ENCODE measurements around the gene TREML2.

Gene TREML2

DNA sequence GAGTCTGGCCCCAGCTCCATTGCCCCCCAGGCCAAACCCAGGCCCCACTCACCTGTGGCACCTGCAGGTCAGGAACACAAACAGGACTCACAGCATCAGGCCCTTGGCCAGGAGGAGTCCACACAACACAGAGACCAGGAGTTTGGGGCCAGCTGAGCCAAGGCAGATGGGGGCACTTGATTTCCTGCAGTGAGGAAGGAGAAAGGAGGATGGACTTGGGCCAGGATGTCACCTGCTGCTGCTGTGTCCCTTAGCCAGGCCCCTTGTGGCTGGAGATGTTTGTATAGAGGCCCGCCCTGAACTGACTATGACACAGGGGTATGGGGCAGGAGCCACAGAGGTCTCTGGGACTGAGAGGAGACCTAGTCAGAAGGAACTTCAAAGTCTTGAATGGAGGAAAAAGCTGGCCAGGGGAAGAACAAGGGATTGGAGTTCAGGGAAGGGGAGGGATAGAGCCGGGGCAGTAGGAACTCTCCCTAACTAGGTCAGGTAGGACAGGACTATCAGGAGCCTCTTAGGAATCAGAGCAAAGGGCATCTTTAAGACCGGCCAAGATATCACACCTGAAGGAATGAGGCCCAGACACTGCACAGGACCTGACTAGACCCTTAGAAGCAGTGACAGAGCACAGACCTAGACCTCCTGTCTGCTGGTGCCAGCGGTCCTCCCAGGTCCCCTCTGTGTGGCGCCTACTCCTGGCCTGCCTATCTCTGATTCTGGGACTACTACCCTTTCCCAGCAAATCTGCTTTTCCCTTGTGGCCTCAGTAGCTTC is 8.8 kb upstream of the TREML2 start:
- H3K27me3 ChIP-seq (ENCODE audit: control insufficient read depth in 2 of 2, insufficient read depth in 2 of 2, low read length in 2 of 2) = peaks cover 0 to 2% of the 10 kb centered on the region in 2 donors
- no peak overlapping the region for H3K9ac ChIP-seq (ENCODE audit: low read depth in 1 of 2, low read length in 2 of 2)
- no peak overlapping the region for H3K4me3 ChIP-seq (ENCODE audit: low read length in 2 of 2)
- H3K9me3 ChIP-seq (ENCODE audit: control insufficient read depth in 2 of 2, low read length in 2 of 2) = peaks cover 0 to under 1% of the 10 kb centered on the region in 2 donors
- no peaks in the 10 kb centered on the region for H3K4me1 ChIP-seq (ENCODE audit: control insufficient read depth in 2 of 2, insufficient read depth in 2 of 2, low read length in 2 of 2)
- H3K27ac ChIP-seq (ENCODE audit: low read depth in 2 of 2, low read length in 2 of 2) = no peak overlapping the region
- no peaks in the 10 kb centered on the region for H3K36me3 ChIP-seq (ENCODE audit: control insufficient read depth in 2 of 2, insufficient read depth in 2 of 2, low read length in 2 of 2)

DNA sequence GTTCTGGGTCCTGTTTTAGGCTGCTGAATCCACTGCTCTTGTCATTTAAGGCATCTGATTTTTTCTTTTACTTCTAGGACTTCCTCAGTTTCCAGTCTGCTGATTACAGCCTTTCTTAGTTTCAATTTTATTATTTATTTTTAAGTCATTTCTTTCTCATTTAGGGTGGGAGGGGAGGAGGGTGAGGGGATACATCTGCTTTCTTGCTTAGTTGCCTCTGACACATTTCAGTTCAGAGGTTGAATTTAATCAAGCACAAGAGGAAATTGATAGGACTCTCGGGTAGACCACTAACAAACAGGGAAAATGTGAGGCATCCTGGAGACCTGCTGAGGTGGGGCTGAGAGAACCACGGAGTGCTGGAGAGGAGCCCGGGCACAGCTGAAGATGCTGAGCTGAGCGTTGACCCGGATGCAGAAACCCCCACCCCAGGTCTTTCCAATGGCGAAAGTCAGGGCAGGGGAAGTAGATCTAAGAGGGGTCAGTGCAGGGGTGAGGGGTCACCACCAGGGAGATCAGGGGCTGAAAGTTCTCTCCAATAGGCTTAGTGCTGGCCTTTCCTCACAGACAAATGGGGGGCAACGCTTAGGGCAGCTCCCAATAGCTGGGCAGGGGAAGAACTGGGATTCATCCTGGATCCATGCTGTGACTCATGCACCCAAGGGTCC is 7.6 kb upstream of the TREML2 start:
- Histone ChIP-seq H3K4me3 (ENCODE audit: low read length in 2 of 2) (no peak overlapping the region), H3K27ac (ENCODE audit: low read depth in 2 of 2, low read length in 2 of 2) (no peak overlapping the region), H3K36me3 (ENCODE audit: control insufficient read depth in 2 of 2, insufficient read depth in 2 of 2, low read length in 2 of 2) (no peaks in the 10 kb centered on the region), H3K27me3 (ENCODE audit: control insufficient read depth in 2 of 2, insufficient read depth in 2 of 2, low read length in 2 of 2) (peaks cover 0 to 2% of the 10 kb centered on the region in 2 donors), H3K9me3 (ENCODE audit: control insufficient read depth in 2 of 2, low read length in 2 of 2) (no peaks in the 10 kb centered on the region), H3K9ac (ENCODE audit: low read depth in 1 of 2, low read length in 2 of 2) (no peak overlapping the region), H3K4me1 (ENCODE audit: control insufficient read depth in 2 of 2, insufficient read depth in 2 of 2, low read length in 2 of 2) (no peaks in the 10 kb centered on the region)

DNA sequence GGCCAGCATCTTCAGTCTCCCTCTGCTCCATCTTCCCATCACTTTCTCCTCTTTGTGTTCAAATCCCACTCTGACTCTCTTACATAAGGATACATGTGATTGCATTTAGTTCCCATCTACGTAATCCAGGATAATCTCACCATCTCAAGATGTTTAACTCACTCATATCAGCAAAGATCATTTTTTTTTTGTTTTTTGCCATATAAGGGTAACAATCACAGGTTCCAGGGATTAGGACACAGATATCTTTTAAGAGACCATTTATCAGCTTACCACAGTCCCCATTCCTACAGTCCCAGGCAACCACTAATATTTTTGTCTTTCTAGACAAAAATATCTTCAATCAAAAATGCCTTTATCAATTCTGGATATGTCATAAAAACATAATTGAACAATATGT is 3.2 kb upstream of the TREML2 start:
- Histone ChIP-seq H3K4me1 (ENCODE audit: control insufficient read depth in 2 of 2, insufficient read depth in 2 of 2, low read length in 2 of 2) (peaks cover 6 to 9% of the 10 kb centered on the region in 2 donors), H3K27me3 (ENCODE audit: control insufficient read depth in 2 of 2, insufficient read depth in 2 of 2, low read length in 2 of 2) (no peaks in the 10 kb centered on the region), H3K4me3 (ENCODE audit: low read length in 2 of 2) (no peak overlapping the region)

DNA sequence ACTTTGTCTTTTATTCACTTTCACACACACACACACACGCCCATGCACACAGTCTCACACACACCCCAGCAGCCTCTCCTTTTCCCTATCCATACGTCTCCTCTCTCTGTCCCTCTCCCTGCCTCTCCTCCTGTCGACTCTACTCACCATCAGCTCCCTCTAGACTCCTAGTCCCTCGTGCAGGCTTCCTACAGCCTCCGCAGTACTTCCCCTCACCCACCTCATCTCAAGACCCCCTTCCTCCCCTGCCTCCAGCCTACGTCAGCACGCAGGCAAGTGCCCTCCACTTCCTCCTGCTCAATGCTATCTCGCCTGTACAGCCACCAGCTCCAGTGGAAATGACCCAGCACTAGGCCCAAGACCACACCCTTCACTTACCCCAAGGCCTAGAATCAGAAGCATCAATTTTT is 820 bp upstream of the TREML2 start:
- Histone ChIP-seq H3K27me3 (ENCODE audit: control insufficient read depth in 2 of 2, insufficient read depth in 2 of 2, low read length in 2 of 2) (peaks cover 0 to 4% of the 10 kb centered on the region in 2 donors), H3K9ac (ENCODE audit: low read depth in 1 of 2, low read length in 2 of 2) (no peak overlapping the region), H3K4me1 (ENCODE audit: control insufficient read depth in 2 of 2, insufficient read depth in 2 of 2, low read length in 2 of 2) (peaks cover 6 to 9% of the 10 kb centered on the region in 2 donors), H3K27ac (ENCODE audit: low read depth in 2 of 2, low read length in 2 of 2) (no peak overlapping the region), H3K9me3 (ENCODE audit: control insufficient read depth in 2 of 2, low read length in 2 of 2) (no peaks in the 10 kb centered on the region), H3K4me3 (ENCODE audit: low read length in 2 of 2) (no peak overlapping the region), H3K36me3 (ENCODE audit: control insufficient read depth in 2 of 2, insufficient read depth in 2 of 2, low read length in 2 of 2) (no peaks in the 10 kb centered on the region)

More for the DNA sequence above, 3.2 kb upstream of the TREML2 start:
- H3K9ac ChIP-seq (ENCODE audit: low read depth in 1 of 2, low read length in 2 of 2) = no peak overlapping the region
- no peaks in the 10 kb centered on the region for H3K9me3 ChIP-seq (ENCODE audit: control insufficient read depth in 2 of 2, low read length in 2 of 2)
- H3K27ac ChIP-seq (ENCODE audit: low read depth in 2 of 2, low read length in 2 of 2) = no peak overlapping the region
- no peaks in the 10 kb centered on the region for H3K36me3 ChIP-seq (ENCODE audit: control insufficient read depth in 2 of 2, insufficient read depth in 2 of 2, low read length in 2 of 2)

DNA sequence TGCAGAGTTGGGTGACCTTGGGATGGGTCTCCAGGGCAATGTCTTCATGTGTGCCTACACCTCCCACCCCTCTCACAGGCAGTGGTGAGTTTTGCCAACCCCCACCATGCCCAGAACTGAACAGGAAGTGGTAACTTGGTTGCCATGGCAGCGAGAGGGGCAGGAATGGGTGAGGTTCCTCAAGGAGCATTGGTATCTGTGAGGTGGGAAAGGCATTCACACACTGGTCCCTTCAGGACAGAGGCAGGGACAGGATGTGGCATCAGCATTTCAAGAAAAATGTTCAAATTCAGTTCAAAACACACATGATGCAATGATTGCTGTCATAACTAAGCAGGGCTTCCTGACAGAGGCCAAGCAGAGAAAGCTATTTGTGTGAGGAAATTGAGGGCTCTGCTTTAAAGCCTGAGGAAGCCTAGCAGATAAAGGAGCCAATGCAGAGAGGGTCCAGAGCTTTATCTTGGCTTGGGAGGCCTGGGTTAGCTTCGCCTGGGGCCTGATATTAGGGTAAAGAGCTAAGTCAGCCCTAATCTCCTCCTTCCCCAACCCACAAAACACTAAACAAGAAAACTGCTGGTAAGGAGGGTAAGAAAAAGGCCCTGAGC is 551 bp downstream of the TREML2 start:
- Histone ChIP-seq H3K27ac (ENCODE audit: low read depth in 2 of 2, low read length in 2 of 2) (peak overlapping the region; percentile 6 to 77), H3K4me1 (ENCODE audit: control insufficient read depth in 2 of 2, insufficient read depth in 2 of 2, low read length in 2 of 2) (peaks cover 6 to 9% of the 10 kb centered on the region in 2 donors), H3K9ac (ENCODE audit: low read depth in 1 of 2, low read length in 2 of 2) (no peak overlapping the region), H3K36me3 (ENCODE audit: control insufficient read depth in 2 of 2, insufficient read depth in 2 of 2, low read length in 2 of 2) (no peaks in the 10 kb centered on the region), H3K4me3 (ENCODE audit: low read length in 2 of 2) (peak overlapping the region in 1 of 2 donors; percentile 49), H3K9me3 (ENCODE audit: control insufficient read depth in 2 of 2, low read length in 2 of 2) (no peaks in the 10 kb centered on the region), H3K27me3 (ENCODE audit: control insufficient read depth in 2 of 2, insufficient read depth in 2 of 2, low read length in 2 of 2) (peaks cover 0 to 4% of the 10 kb centered on the region in 2 donors)

DNA sequence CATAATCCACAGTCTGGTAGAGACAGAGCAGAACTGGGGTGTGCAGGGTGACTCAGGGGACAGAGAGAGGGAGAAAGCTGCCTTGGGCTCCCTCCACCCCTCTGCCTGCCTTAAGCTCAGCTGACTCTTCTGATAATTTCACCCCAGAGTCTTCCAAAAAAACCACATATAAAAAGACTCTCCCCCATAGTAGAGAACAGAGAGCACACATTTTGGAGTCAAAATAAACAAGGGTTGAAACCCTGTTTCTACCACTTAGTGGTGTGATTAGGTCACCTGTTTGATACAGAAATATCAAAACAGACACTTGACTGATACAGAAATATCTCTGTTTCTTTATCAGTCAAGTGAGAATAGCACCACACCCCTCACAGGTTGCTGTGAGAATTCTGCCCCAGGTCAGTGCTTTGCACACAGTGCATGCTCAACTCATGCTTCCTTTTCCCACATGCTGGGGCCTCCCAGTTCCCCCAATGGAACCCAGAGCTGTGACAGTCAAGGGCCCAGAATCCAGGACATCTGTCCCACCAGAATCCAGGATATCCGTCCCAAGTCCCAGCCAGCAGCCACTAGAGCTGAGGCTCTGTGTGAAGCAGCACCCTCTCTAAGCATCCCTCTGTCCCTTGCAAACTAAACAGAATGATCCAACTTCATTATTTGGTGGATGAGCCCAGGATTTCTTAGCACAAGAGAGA is 1.2 kb downstream of the TREML2 start:
- Histone ChIP-seq H3K4me1 (ENCODE audit: control insufficient read depth in 2 of 2, insufficient read depth in 2 of 2, low read length in 2 of 2) (peaks cover 6 to 9% of the 10 kb centered on the region in 2 donors), H3K9me3 (ENCODE audit: control insufficient read depth in 2 of 2, low read length in 2 of 2) (no peaks in the 10 kb centered on the region), H3K36me3 (ENCODE audit: control insufficient read depth in 2 of 2, insufficient read depth in 2 of 2, low read length in 2 of 2) (no peaks in the 10 kb centered on the region), H3K4me3 (ENCODE audit: low read length in 2 of 2) (peak overlapping the region in 1 of 2 donors; percentile 49), H3K27me3 (ENCODE audit: control insufficient read depth in 2 of 2, insufficient read depth in 2 of 2, low read length in 2 of 2) (peaks cover 0 to 4% of the 10 kb centered on the region in 2 donors), H3K27ac (ENCODE audit: low read depth in 2 of 2, low read length in 2 of 2) (peak overlapping the region; percentile 6 to 77), H3K9ac (ENCODE audit: low read depth in 1 of 2, low read length in 2 of 2) (no peak overlapping the region)

DNA sequence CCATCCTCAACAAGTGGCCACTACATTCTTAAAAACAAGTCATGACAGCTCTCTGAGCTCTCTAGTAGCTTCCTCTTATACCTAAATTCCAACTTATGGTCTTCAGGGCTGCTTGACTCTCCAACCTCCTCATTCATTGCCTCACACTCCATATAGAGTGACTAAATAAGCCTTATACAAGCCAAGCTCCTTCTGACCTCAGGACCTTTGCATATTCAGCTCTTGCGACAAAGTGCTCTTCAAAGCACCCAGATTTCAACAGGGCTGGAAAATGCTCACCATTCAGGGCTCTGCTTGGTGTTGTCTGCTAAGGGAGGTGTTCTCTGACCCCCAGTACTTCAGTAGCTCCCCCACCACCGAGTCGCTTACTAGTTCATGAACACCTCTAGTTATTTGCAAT is 3.7 kb downstream of the TREML2 start:
- Histone ChIP-seq H3K9me3 (ENCODE audit: control insufficient read depth in 2 of 2, low read length in 2 of 2) (no peaks in the 10 kb centered on the region), H3K27ac (ENCODE audit: low read depth in 2 of 2, low read length in 2 of 2) (no peak overlapping the region), H3K27me3 (ENCODE audit: control insufficient read depth in 2 of 2, insufficient read depth in 2 of 2, low read length in 2 of 2) (peaks cover 0 to 4% of the 10 kb centered on the region in 2 donors), H3K4me1 (ENCODE audit: control insufficient read depth in 2 of 2, insufficient read depth in 2 of 2, low read length in 2 of 2) (peaks cover 6 to 9% of the 10 kb centered on the region in 2 donors), H3K36me3 (ENCODE audit: control insufficient read depth in 2 of 2, insufficient read depth in 2 of 2, low read length in 2 of 2) (no peaks in the 10 kb centered on the region), H3K4me3 (ENCODE audit: low read length in 2 of 2) (no peak overlapping the region), H3K9ac (ENCODE audit: low read depth in 1 of 2, low read length in 2 of 2) (no peak overlapping the region)

DNA sequence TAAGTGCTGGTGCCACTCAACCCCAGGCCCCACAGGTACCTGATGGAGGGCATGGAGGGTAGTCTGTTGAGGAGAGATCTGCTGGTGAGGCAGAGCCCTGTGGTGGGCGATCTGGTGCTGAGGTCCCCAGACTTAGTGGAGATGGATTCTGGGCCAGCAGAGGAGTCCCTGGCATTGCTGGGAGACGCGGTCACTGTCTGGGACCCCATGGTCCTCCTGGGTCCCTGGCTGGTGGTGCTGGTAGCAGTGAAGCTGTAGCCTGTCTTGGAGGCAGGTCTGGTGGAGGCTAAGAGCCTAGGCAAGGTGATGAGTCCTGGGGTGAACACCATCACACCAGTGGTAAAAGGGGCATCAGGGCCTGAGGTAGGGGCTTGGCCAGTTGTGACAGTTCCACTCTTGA is 6.6 kb downstream of the TREML2 start:
- no peak overlapping the region for H3K4me3 ChIP-seq (ENCODE audit: low read length in 2 of 2)
- peaks cover 0 to 3% of the 10 kb centered on the region in 2 donors for H3K9me3 ChIP-seq (ENCODE audit: control insufficient read depth in 2 of 2, low read length in 2 of 2)
- no peaks in the 10 kb centered on the region for H3K36me3 ChIP-seq (ENCODE audit: control insufficient read depth in 2 of 2, insufficient read depth in 2 of 2, low read length in 2 of 2)
- no peaks in the 10 kb centered on the region for H3K4me1 ChIP-seq (ENCODE audit: control insufficient read depth in 2 of 2, insufficient read depth in 2 of 2, low read length in 2 of 2)
- no peak overlapping the region for H3K9ac ChIP-seq (ENCODE audit: low read depth in 1 of 2, low read length in 2 of 2)
- H3K27ac ChIP-seq (ENCODE audit: low read depth in 2 of 2, low read length in 2 of 2) = no peak overlapping the region
- H3K27me3 ChIP-seq (ENCODE audit: control insufficient read depth in 2 of 2, insufficient read depth in 2 of 2, low read length in 2 of 2) = peaks cover 0 to 4% of the 10 kb centered on the region in 2 donors

DNA sequence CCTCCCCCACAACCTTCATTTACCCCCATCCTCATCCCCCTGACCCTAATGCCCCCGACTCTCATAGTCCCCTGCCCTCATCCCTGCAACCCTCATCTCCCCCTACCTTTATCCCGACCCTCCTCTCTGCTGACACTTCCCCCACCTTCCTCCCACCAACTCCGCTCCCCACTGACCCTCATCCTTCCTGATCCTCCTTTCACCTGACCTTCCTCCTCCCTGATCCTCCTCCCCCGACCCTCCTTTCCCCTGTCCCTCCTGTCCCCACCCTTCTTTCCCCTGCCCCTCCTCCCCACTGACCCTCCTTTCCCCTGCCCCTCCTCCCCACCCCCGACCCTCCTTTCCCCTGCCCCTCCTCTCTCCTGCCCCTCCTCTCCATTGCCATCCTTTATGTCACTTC is 7.1 kb downstream of the TREML2 start:
- H3K27ac ChIP-seq (ENCODE audit: low read depth in 2 of 2, low read length in 2 of 2) = no peak overlapping the region
- no peak overlapping the region for H3K4me3 ChIP-seq (ENCODE audit: low read length in 2 of 2)
- H3K9ac ChIP-seq (ENCODE audit: low read depth in 1 of 2, low read length in 2 of 2) = no peak overlapping the region
- peaks cover 0 to 3% of the 10 kb centered on the region in 2 donors for H3K9me3 ChIP-seq (ENCODE audit: control insufficient read depth in 2 of 2, low read length in 2 of 2)
- H3K36me3 ChIP-seq (ENCODE audit: control insufficient read depth in 2 of 2, insufficient read depth in 2 of 2, low read length in 2 of 2) = no peaks in the 10 kb centered on the region
- H3K4me1 ChIP-seq (ENCODE audit: control insufficient read depth in 2 of 2, insufficient read depth in 2 of 2, low read length in 2 of 2) = no peaks in the 10 kb centered on the region
- H3K27me3 ChIP-seq (ENCODE audit: control insufficient read depth in 2 of 2, insufficient read depth in 2 of 2, low read length in 2 of 2) = peaks cover 0 to 4% of the 10 kb centered on the region in 2 donors

Data from mucosa of rectum (tissue), 2 donors.